Dermis microvascular lymphatic vessel endothelial cell (primary cell): Measurements from ENCODE around the gene THADA. TPM values are rescaled to one million over a fixed set of nuclear protein-coding genes. Genes with fewer than 3 reads are reported as not detected.
"Not testable (repeated sequence)": the region's sequence is repeated elsewhere in the genome, so short reads cannot be mapped to it uniquely, and the experiment has no call there.

ENCODE experiments used
- DNase-seq, 2 donors: peaks; one replicate each; pipeline versions ENCODE4 v3.0.0 to v3.0.0-alpha.2; 2010; ENCODE audit warnings: low read depth in 2 of 2
- total RNA-seq: library from RNA; depleted of rRNA; stranded (reverse); fragments of >200 nt; gene quantifications from 2 replicates; pipeline ENCODE4 v1.2.1, GENCODE V29; 2014

The THADA gene
- total RNA-seq, 1 donor from 2014 or later = 17.8 TPM

DNA sequence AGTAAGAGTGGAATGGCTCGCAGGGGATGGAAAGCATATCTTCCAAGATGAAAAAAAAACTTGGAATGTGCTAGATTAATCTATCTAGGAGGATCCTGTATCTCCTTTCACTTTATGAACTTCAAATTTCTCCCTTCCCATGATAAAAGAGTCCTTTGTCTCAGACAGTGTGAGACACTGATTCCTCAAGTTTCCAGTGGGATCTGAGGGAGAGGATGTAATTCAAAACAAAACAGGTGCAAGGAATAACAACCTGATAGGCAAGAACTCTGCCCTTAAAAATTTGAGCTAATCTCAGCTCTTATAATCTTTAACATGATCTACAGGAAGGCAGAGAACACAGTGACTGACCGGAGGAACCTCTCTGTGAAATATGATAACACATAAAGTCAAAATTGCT lies 207.5 kb downstream of the THADA start:
- no peak for DNase-seq

DNA sequence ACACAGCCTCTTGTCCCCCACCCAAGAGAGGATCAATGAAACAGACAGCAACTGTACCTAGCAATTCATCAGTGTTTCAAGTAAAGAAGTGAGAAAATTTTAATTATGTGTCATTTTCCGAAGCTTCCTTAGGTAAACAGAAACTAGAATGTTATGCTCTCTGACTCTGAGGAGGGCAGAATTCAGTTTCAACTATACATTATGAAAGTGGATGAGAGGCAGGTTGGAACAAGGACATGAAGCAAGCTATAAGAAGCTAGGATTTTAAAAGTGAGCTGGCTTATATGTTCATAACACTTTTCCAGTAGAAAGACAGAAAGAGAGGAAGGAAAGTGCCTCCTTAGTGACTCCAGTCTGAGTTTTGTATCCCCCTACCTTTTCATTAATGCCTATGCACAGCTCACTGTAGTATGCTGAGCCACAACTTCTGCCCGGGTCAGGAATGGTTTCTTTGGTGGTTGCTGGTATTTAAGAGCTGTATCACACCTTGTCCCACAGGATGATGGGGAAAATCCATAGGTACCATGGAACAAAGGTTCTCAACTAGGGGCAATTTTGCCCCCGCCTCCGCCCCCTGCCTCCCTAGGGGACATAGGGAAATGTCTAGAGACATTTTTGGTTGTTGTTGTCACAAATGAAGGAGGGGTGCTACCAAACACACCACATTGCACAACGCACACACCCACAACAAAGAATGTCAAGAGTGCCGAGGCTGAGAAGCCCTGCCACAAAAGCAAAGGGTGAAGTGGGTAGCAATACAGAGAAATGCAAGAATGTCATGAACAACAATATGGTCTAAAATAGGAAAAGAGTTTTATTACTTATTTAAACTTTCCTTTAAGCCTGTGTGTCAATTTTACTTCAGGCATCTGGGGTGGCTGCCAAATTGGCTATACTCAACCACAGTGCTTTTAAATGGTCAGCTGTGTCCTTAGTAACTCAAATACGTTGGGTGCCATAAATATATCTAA lies 208.5 kb downstream of the THADA start:
- no peak for DNase-seq

GRCh38 chr2:43386679-43387078 lies 209.2 kb downstream of the THADA start:
- not testable (repeated sequence) for DNase-seq

DNA sequence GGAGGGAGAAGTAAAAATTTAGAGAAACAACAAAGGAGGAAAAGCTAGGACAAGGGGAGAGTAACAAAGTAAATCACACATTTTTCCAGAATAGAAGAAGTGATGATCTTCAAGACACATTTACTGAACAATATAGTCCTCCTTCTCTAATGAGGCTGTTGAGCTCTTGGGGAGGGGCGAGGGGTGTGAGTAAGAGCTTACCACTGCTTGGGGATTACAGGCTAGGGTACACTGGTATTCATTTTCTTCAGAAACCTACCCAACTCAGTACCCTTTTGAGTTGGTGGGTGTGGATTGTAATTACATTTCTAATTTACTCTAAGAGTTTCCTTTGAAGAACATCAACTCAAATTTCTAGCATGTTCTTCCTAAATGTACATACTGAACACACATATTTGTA lies 211.7 kb downstream of the THADA start:
- no peak for DNase-seq

DNA sequence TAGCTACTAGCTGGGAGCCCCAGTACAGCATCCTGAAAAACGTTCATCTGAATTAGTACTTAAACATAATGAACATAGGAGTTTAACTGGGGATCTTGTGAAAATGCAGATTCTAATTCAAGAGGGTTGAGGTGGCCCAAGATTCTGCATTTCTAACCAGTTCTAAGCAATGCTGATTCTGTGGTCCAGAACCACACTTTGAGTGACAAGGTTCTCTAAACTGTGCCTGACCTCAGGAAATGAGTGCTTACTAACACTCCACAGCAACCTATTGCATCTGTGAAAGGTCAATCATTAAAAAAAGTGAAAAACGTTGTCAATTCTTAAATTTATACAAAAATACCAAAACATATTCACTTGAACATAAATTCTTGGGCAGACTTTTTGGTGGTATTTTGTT lies 212.3 kb downstream of the THADA start:
- no peak for DNase-seq

DNA sequence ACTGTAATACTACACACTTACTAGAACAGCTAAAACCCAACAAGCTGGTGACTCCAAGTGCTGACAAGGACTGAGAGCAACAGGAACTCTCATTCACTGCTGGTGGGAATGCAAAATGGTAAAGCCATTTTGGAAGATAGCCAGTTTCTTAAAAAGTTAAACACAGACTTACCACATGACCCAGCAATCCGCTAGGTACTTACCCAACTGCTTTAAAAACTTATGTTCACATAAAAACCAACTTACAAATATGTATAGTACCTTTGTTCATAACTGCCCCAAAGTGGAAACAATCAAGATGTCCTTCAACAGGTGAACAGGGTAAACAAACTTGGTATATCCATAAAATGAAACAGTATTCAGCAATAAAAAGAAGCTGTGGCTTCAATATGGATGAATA lies 216.3 kb downstream of the THADA start:
- no peak for DNase-seq

DNA sequence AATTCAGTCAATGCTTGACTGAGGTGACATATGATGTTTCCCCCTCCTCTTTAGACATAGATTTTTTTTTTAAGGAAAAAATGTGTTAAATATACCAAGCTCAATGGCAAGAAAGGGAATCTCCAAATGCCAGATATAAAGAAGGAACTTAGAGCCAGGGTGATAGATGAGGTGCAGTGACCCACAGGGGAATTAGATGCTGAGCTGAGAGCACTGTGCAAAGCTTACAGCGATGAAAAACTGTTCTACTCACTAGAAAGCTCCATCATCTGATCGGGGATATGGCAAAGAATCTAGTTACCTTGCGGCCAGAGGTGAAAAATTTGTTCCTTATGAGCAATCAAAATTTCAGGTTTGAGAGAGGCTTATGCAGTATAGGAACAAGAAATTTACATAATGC lies 218.5 kb downstream of the THADA start:
- DNase-seq = no peak

DNA sequence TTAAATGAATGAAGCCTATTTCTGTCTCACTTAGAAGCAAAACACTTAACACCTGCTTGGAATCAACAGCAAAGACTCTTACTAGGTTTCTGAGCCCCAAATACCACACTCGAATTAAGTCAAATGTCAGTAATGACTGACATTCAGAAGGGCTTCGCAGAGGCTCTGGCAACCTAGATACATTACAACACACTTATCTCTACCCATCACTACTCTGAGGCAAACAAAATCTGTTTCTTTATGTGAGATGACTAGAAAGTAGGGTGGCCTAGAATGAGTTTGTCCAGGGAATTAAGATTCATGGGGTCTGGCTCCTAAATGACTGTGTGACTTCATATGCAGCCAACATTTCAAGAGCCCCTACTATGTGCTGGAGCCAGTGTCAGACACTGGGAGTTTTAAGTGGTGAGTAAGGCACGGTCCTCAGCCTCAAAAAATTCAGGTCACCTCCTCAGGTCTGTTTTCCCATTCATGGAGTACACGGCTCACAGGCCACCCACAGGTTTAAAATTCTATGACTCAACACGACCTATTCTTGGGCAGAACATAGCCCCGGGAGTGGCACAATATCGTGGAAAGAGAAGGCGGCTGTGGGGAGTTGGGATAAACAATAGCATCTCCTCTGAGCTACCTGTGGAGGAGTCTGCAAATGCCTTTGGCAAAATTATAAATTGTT lies 219.2 kb downstream of the THADA start:
- no peak for DNase-seq

DNA sequence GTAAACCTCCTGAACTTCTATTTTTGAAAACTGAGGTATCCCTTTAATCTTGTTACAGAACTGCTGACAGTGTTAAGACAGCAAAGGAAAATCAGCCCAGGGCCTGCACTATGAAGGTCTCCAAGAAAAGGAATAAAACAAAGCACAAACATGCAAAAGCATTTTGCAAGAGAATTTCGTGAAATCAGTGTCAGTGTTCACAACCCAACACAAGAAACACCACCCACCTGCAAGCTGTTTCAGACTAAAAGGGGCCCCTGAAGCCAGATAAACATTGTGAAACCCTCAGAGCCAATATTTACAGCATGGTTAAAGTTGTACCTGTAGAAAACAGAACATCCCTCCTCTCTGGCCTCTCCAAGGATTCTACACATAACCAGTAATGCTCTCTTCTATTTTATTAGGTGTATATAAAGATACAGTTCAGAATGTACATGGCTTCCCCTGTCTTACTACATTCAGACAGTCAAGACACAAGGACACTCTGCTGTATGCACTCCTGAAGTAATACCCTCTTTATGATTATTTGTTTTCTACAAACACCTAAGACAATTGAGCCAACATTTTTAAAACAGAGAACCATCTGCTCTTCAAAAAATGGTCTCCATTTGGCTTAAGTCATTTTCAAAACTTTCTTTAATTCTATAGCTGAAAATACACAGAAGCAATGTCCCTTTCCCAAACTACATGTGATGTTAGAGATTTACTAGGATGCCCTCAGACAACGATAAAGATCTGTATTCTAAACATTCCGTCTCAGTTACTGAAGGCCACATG lies 219.9 kb downstream of the THADA start:
- DNase-seq = no peak

DNA sequence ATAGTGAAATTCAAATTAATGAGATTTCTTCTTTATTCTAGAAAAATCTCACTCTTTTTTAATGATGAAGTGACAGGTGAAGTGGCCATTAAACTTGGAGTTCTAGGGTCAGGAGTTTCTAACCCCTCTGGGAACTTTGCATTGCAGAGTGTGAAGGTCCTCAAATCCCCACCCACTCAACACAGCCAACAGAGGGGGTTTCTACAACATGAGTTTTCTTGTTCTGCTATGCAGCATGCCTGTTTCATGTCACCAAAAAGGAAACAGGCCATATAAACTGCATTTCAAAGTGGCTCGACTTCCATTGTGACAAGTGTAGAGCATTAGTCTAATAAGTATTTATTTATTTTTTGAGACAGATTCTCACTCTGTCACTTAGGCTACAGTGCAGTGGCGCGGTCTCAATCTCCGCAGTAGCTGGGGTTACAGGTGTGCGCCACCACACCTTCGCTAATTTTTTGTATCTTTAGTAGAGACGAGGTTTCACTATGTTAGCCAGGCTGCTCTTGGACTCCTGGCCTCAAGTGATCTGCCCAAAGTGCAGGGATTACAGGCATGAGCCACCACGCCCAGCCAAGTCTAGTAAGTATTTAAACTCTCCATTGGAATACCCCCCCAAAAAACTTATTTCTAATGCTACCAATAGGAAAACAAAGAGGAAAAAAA lies 223.3 kb downstream of the THADA start:
- DNase-seq = no peak

DNA sequence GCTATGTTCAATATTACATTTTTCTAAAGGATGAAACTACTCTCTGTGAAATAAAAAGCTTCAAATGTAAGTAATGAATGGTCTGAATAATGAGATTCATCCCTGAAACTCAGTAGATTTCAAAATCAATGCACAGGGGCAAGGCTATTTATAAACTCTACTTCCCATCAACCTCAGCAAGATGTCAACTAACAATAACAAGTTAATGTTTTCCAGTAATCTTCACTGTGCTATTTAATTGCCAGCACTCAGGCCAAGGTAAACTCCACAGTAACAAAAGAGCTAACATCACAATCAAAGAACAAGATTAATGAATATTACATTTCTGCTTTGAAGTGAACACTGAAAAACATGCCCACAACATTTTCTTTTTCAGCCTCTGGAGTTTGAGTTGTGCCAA lies 225.1 kb downstream of the THADA start:
- peak; percentile 36 to 58 for DNase-seq

DNA sequence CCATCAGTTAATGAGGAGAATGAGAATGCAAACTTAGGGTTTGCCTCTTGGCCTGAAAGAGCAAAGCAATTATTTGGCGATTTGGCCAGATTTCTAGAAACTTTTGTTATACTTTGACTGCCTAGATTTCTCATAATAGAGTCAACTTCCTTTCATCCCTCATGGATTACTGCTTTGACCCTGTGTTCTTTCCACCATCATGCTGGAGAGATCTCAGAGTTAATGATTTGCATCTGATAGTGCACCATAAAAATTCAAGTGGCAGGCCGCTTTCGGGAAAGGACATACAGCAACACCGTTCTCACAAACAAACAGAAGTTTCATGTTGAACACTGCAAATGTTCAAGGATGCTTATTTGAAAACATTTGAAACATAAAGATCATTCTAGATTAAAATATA lies 225.7 kb downstream of the THADA start:
- DNase-seq = no peak

DNA sequence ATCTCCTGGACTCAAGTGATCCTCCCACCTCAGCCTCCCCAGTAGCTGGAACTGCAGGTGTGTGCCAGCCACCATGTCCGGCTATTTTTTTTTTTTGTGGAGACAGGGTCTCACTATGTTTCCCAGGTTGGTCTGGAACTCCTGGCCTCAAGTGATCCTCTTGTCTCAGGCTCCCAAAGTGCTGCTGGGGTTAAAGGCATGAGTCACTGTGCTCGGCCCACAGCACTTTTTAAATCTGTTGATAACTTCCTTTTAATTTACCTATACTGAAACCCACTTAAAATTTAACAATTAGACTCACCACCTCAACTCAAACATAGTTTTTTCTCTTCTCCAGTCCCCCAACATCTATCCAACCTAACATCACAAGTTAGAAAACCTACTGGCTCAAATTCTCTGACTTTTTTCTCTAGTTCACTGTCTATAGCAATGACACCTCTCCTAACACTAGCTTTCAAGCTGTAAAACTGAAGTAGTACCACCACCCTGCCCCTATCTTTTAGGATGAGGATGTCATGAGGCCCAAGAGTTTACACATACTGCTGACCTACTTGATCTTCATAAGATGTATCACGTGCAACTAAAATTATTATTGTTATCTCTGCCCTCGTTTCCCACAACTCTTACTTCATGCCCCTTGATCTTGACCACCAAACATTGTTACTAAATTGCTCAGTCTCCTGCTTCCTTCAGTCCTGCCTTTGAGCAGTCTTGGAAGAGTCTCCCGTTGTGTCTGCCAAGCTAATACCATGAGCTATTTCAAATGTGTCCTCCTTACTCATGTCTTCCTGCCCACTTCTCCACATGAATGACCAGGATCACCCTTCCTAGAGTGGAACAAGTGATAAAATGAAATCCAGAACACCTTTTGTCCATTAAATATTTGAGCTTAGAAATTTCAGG lies 227.1 kb downstream of the THADA start:
- no peak for DNase-seq

DNA sequence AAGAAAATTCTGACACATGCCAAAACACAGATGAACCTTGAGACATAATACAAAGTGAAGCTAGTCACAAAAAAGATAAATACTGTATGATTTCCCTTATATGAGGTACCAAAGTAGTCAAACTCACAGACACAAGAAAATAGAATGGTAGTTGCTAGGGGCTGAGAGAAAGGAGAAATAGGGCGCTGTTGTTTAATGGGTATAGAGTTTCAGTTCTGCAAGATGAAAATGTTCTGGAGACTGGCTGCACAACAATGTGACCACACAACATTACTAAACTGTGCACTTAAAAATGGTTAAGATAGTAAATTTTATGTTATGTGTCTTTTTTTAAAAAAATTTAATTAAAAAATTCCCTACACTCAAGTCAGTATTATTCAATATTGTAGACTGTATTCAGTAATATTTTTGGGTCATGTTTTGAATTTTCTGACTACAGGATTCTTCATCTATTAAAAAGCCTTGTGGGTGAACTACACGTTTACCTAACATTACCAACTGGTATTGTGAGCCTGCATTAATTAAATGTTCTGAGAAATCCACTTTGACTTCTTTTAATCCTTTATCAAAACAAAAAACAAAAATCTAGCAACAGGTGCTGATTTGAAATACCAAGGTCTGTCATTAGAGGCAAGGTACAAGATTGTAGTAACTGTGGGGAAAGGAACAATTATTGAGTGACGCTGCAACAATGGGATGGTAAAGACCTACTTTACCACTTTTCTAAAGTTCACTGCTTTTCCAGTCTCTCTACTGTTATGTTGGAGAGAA lies 228.6 kb downstream of the THADA start:
- no peak for DNase-seq

DNA sequence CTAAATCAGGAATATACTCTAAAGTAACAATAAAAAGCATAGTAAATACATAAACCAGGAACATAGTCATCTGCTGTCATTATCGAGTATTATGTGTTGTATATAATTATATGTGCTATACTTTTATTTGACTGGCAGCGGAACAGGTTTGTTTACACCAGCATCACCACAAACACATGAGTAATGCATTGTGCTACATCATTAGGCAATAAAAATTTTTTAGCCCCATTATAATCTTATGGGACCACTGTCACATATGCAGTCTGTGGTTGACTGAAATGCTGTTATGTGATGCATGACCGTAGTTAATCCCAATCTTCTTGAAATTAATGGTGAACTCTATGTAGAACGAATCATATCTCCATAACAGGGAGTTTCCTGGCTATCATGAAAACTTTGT lies 232.7 kb downstream of the THADA start:
- no peak for DNase-seq

- no peak for DNase-seq
Measured at GRCh38 chr2:43361286-43361685, 234.6 kb downstream of the THADA start.

DNA sequence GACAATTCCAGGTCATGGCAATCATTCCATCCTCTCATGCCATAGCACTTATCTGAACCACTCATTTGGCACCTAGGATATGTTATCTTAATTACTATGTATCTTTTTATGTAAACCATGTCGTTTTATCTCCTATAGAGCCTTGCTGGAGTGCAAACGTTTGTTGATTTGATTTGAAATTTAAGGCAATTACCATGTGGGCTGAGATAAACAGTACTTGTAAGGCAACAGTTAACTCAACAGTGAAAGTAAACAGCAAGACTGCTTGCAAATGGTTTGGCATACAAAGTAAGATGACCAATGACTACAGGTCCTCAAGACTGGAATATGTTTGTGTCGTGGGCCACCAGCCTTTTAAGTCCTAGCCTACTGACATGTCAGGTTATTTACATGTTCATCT lies 235.7 kb downstream of the THADA start:
- DNase-seq = no peak

- DNase-seq = no peak
Measured at GRCh38 chr2:43358410-43359201, 237.2 kb downstream of the THADA start.

DNA sequence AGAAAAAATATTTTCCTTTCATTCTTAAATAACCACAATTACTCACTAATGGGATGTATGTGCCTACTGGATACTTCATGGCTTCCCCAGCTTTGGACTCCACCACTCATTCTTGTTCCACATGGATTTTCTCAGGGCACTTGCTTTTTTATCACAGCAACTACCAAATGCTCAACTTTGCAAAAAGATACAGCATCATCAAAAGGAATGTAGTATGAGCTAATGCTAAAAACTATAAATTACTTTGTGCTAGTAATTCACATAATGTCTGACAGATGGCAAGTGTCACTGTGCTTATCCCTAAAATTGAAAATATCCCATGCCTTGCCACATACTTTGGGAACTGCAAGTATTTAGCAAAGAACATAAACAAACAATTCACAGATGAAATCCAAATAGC lies 239.1 kb downstream of the THADA start:
- DNase-seq = no peak
